ENCODE measurements around the gene SH3RF3.

Gene SH3RF3

GRCh38 chr2:109425411-109425810 lies 296.4 kb downstream of the SH3RF3 start:
- POLR2A ChIA-PET, result no interaction called here
- no peak for DNase-seq (ENCODE audit: low read depth, low spot score)
- CTCF ChIA-PET, result interaction anchor here (1.2 to 1.7 kb wide), 3 partner anchors 9 to 299 kb away, joined by 3 to 4 read pairs (median 4); no protein-coding TSS in a partner anchor
- no peak for TF ChIP-seq CTCF (IDR thresholded peaks at IDR 0.05; ENCODE audit: insufficient read depth, low read length, missing control alignments)
- H3K4me3 ChIP-seq (ENCODE audit: low read depth, low read length), result no peak overlapping the region

- no peak for TF ChIP-seq CTCF (IDR thresholded peaks at IDR 0.05; ENCODE audit: insufficient read depth, low read length, missing control alignments)
- ChIA-PET POLR2A (no interaction called here), CTCF (interaction anchor here (1.5 kb wide), 1 partner anchor 19 kb away, joined by 3 read pairs; no protein-coding TSS in a partner anchor)
- no peak for DNase-seq (ENCODE audit: low read depth, low spot score)
- H3K4me3 ChIP-seq (ENCODE audit: low read depth, low read length), result no peak overlapping the region
Observed at GRCh38 chr2:109427661-109428091, 298.7 kb downstream of the SH3RF3 start.

GRCh38 chr2:109428281-109428680 lies 299.3 kb downstream of the SH3RF3 start:
- POLR2A ChIA-PET, result no interaction called here
- CTCF ChIA-PET, result no interaction called here
- DNase-seq (ENCODE audit: low read depth, low spot score), result no peak
- no peak for TF ChIP-seq CTCF (IDR thresholded peaks at IDR 0.05; ENCODE audit: insufficient read depth, low read length, missing control alignments)
- no peak overlapping the region for H3K4me3 ChIP-seq (ENCODE audit: low read depth, low read length)

- ChIA-PET POLR2A (no interaction called here), CTCF (no interaction called here)
- no peak for TF ChIP-seq CTCF (IDR thresholded peaks at IDR 0.05; ENCODE audit: insufficient read depth, low read length, missing control alignments)
- H3K4me3 ChIP-seq (ENCODE audit: low read depth, low read length), result no peak overlapping the region
- DNase-seq (ENCODE audit: low read depth, low spot score), result no peak
Observed at GRCh38 chr2:109428841-109429566, 300.0 kb downstream of the SH3RF3 start.

GRCh38 chr2:109429567-109430328 lies 300.7 kb downstream of the SH3RF3 start:
- ChIA-PET CTCF (no interaction called here), POLR2A (no interaction called here)
- H3K4me3 ChIP-seq (ENCODE audit: low read depth, low read length), result no peak overlapping the region
- no peak for TF ChIP-seq CTCF (IDR thresholded peaks at IDR 0.05; ENCODE audit: insufficient read depth, low read length, missing control alignments)
- DNase-seq (ENCODE audit: low read depth, low spot score), result no peak

- no peak overlapping the region for H3K4me3 ChIP-seq (ENCODE audit: low read depth, low read length)
- ChIA-PET POLR2A (no interaction called here), CTCF (no interaction called here)
- TF ChIP-seq CTCF (IDR thresholded peaks at IDR 0.05; ENCODE audit: insufficient read depth, low read length, missing control alignments), result no peak
- DNase-seq (ENCODE audit: low read depth, low spot score), result no peak
Observed at GRCh38 chr2:109430329-109430636, 301.3 kb downstream of the SH3RF3 start.

Data from AG04449 (cell line).